Mesenchymal stem cell (in vitro differentiated cells and primary cell): Measurements from ENCODE around the gene PTGIR.

Experiments
- DNase-seq: peaks from one replicate; pipeline ENCODE4 v3.0.0-alpha.2; 2013
- H2AFZ ChIP-seq: one replicate; pipeline ENCODE4 v1.6.1; 2013; ENCODE audit warnings: low read depth, mild to moderate bottlenecking, control low read depth, inconsistent platforms, low read length, moderate library complexity
- H2AK5ac ChIP-seq: 2 replicates; pipeline ENCODE4 v1.6.1; 2013; ENCODE audit warnings: low read length, moderate library complexity, mild to moderate bottlenecking, inconsistent platforms; ENCODE audit not compliant: severe bottlenecking
- H2BK120ac ChIP-seq: one replicate; pipeline ENCODE4 v1.6.1; 2013; ENCODE audit warnings: low read depth, mild to moderate bottlenecking, inconsistent platforms, low read length, moderate library complexity
- H2BK12ac ChIP-seq, 2 experiments: one replicate each; pipeline ENCODE4 v1.6.1; 2013; ENCODE audit warnings: inconsistent platforms in 2 of 2, low read length in 2 of 2, mild to moderate bottlenecking in 2 of 2, moderate library complexity in 2 of 2, control low read depth in 1 of 2
- H2BK15ac ChIP-seq: one replicate; pipeline ENCODE4 v1.6.1; 2013; ENCODE audit warnings: mild to moderate bottlenecking, low read depth, inconsistent platforms; ENCODE audit not compliant: poor library complexity, severe bottlenecking
- H2BK5ac ChIP-seq: 2 replicates; pipeline ENCODE4 v1.6.1; 2013; ENCODE audit warnings: low read depth, mild to moderate bottlenecking, low read length, control low read depth, inconsistent platforms; ENCODE audit not compliant: poor library complexity, severe bottlenecking
- H3K14ac ChIP-seq, 2 experiments: one replicate each; pipeline ENCODE4 v1.6.1; 2013; ENCODE audit warnings: inconsistent platforms in 2 of 2, low read length in 2 of 2, control low read depth in 1 of 2, mild to moderate bottlenecking in 1 of 2, moderate library complexity in 1 of 2
- H3K18ac ChIP-seq, 2 experiments: one replicate each; pipeline ENCODE4 v1.6.1; 2013; ENCODE audit warnings: inconsistent platforms in 2 of 2, low read length in 2 of 2, control low read depth in 1 of 2, low read depth in 1 of 2, mild to moderate bottlenecking in 1 of 2
- H3K23ac ChIP-seq, 2 experiments: one replicate each; pipeline ENCODE4 v1.6.1; 2013; ENCODE audit warnings: inconsistent platforms in 2 of 2, low read length in 2 of 2, mild to moderate bottlenecking in 2 of 2, moderate library complexity in 2 of 2, control low read depth in 1 of 2
- H3K27ac ChIP-seq: 2 replicates; pipeline ENCODE4 v1.5.1; 2013; ENCODE audit warnings: mild to moderate bottlenecking, moderate library complexity, low read length, control low read depth, inconsistent platforms; ENCODE audit not compliant: poor library complexity, severe bottlenecking
- H3K27me3 ChIP-seq, 2 experiments: 2 replicates each; pipeline versions ENCODE4 v1.6.1 to v1.7.0; 2013; ENCODE audit warnings: low read length in 2 of 2, mild to moderate bottlenecking in 2 of 2, moderate library complexity in 2 of 2, control low read depth in 1 of 2, inconsistent platforms in 1 of 2; ENCODE audit not compliant: control insufficient read depth in 1 of 2, insufficient read depth in 1 of 2
- H3K36me3 ChIP-seq, 2 experiments: 2 replicates each; pipeline versions ENCODE4 v1.6.1 to v1.7.0; 2013; ENCODE audit warnings: low read length in 2 of 2, control low read depth in 1 of 2, inconsistent platforms in 1 of 2, low read depth in 1 of 2, mild to moderate bottlenecking in 1 of 2; ENCODE audit not compliant: insufficient read depth in 2 of 2, control insufficient read depth in 1 of 2
- H3K4ac ChIP-seq, 2 experiments: one replicate each; pipeline ENCODE4 v1.6.1; 2013; ENCODE audit warnings: inconsistent platforms in 2 of 2, low read length in 2 of 2, mild to moderate bottlenecking in 2 of 2, moderate library complexity in 2 of 2, control low read depth in 1 of 2, low read depth in 1 of 2
- H3K4me1 ChIP-seq: 2 replicates; pipeline ENCODE4 v1.6.1; 2013; ENCODE audit warnings: low read depth, low read length, control low read depth; ENCODE audit not compliant: control insufficient read depth, insufficient read depth
- H3K4me2 ChIP-seq: 2 replicates; pipeline ENCODE4 v1.6.1; 2013; ENCODE audit warnings: low read length, mild to moderate bottlenecking, inconsistent platforms; ENCODE audit not compliant: poor library complexity, severe bottlenecking
- H3K4me3 ChIP-seq, 2 experiments: 2 replicates each; pipeline versions ENCODE4 v1.5.1 to v1.7.0; 2013; ENCODE audit warnings: low read length in 2 of 2, mild to moderate bottlenecking in 2 of 2, control low read depth in 1 of 2, low read depth in 1 of 2; ENCODE audit not compliant: insufficient read depth in 1 of 2
- H3K79me1 ChIP-seq: replicated peaks from 2 replicates; pipeline ENCODE4 v1.6.1; 2013; ENCODE audit warnings: mild to moderate bottlenecking, control low read depth, low read length, inconsistent platforms; ENCODE audit not compliant: poor library complexity, severe bottlenecking
- H3K9ac ChIP-seq: 2 replicates; pipeline ENCODE4 v1.7.0; 2013; ENCODE audit warnings: mild to moderate bottlenecking, low read length, moderate library complexity
- H3K9me3 ChIP-seq: 2 replicates; pipeline ENCODE4 v1.7.0; 2013; ENCODE audit warnings: mild to moderate bottlenecking, low read length; ENCODE audit not compliant: control insufficient read depth
- H4K8ac ChIP-seq: one replicate; pipeline ENCODE4 v1.6.1; 2013; ENCODE audit warnings: inconsistent platforms, mild to moderate bottlenecking, low read length, moderate library complexity
- H4K91ac ChIP-seq: one replicate; pipeline ENCODE4 v1.6.1; 2013; ENCODE audit warnings: mild to moderate bottlenecking, low read length, inconsistent platforms
- WGBS: methylation state at CpG from one replicate; pipeline ENCODE4 v1.1.7; 2013; ENCODE audit warnings: mixed read lengths; 5-methylcytosine and 5-hydroxymethylcytosine counted together

The PTGIR gene

DNA sequence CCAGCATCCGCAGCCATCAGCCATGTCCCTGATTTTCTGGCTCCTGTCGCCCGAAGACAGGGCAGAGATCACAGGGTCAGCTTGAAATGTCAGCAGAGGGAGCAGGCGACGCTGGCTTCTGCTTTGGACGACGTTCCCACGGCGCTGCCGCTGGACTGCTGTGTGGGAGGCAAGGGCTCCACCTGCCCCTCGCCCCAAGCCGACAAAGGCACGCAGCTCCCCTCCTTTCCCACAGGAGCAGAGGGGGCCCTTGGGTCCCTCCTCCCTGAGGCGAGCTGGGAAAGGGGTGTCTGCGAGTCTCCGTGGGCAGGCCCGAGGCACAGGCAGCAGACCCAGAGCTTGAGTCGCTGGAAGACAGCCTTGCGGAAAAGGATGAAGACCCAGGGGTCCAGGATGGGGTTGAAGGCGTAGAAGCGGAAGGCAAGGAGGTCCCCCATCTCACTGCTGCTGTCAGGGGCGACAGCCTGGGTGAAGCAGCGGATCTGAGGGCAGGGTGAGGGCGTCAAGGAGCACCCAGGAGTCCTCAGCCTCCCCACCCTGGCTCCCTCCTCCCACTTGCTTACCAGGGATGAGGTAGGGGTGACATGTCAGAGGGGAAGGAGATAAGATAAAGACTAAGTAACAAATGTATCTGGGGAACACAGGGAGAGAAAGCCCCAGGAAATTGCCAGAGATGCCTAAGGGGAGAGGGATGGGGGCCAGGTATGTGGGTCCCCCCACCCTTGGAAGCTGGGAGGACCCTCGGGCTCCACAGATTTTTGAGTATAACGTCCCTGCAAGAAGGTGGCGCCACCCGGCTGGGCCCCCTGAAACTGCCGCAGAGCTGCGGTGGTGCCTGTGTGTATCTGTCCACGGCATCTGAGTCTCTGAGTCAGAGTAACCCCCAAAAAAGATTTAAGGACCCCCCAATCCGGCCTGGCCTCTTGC is 3.4 kb downstream of the PTGIR start:
- Histone ChIP-seq H3K18ac (peak overlapping the region; percentile 79 to 99), H3K14ac (peak overlapping the region in 1 of 2 experiments; percentile 86), H3K27ac (no peak overlapping the region), H3K9me3 (no peaks in the 10 kb centered on the region), H3K27me3 (peaks cover 0 to 19% of the 10 kb centered on the region in 2 experiments), H3K23ac (peak overlapping the region in 1 of 2 experiments; percentile 6), H2BK15ac (peak overlapping the region; percentile 94), H3K36me3 (peaks cover 0 to 5% of the 10 kb centered on the region in 2 experiments), H4K91ac (peak overlapping the region; percentile 97), H2BK120ac (peak overlapping the region; percentile 92), H3K4me1 (peaks cover 12% of the 10 kb centered on the region), H2AFZ (no peak overlapping the region), H2BK12ac (peak overlapping the region; percentile 99 to 100), H3K4me2 (no peak overlapping the region), H3K4ac (peak overlapping the region; percentile 76 to 92), H2BK5ac (no peak overlapping the region), H3K9ac (peak overlapping the region; percentile 60), H4K8ac (peak overlapping the region; percentile 92), H2AK5ac (no peak overlapping the region), H3K4me3 (peak overlapping the region in 1 of 2 experiments; percentile 16), H3K79me1 (no peaks in the 10 kb centered on the region)
- DNase-seq = no peak
- 53% methylated on average over 30 of the region's 32 CpGs for WGBS

DNA sequence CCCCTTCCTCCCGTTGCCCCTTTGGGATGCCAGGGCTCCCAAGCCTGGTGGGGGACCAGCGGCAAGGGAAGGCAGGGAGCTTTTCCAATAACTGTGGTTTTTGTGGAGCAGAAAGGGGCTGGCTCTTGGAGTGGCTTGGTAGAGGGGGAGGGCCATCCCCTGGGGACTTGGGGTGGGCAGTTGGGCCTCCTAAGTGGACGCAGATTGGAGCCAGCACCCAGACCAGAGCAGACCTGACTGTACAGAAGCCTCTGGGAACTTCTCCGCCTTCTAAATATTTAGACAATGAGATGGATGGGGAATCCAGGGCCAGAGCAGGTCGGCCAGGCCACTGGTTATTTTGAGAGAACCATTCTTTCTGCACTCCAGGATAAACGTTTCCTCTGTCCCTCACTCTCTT is 4.2 kb downstream of the PTGIR start:
- Histone ChIP-seq H3K4me1 (peaks cover 12% of the 10 kb centered on the region), H2BK12ac (peak overlapping the region; percentile 17 to 100), H2BK5ac (no peak overlapping the region), H2AK5ac (no peak overlapping the region), H4K8ac (peak overlapping the region; percentile 92), H3K9me3 (no peaks in the 10 kb centered on the region), H3K4ac (peak overlapping the region in 1 of 2 experiments; percentile 92), H3K4me3 (no peak overlapping the region), H3K27me3 (peaks cover 0 to 19% of the 10 kb centered on the region in 2 experiments), H3K36me3 (peaks cover 0 to 5% of the 10 kb centered on the region in 2 experiments), H3K4me2 (no peak overlapping the region), H3K79me1 (no peaks in the 10 kb centered on the region), H2AFZ (no peak overlapping the region), H3K27ac (no peak overlapping the region), H3K14ac (no peak overlapping the region), H2BK15ac (peak overlapping the region; percentile 6), H3K18ac (peak overlapping the region; percentile 50 to 79), H3K9ac (peak overlapping the region; percentile 29), H4K91ac (no peak overlapping the region), H2BK120ac (no peak overlapping the region), H3K23ac (no peak overlapping the region)
- peak; percentile 92 for DNase-seq
- WGBS = 23% methylated on average over 6 of the region's 6 CpGs

DNA sequence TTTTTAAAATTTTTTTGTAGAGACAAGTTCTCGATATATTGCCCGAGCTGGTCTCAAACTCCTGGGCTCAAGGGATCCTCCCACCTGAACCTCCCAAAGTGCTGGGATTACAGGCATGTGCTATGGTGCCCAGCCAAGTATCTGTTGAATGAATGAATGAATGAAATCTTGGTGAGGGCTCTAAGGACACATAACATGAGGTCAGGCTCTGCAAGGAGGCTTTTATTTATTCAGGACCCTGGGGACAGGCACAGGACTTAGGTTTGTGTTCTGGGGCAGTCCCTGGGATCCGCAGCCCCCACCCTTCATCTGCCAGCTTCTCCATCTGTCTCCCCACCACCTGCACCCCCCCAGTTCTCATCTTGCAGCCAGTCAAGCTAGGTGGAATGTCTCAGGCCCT is 4.6 kb downstream of the PTGIR start:
- H3K4me2 ChIP-seq = no peak overlapping the region

DNA sequence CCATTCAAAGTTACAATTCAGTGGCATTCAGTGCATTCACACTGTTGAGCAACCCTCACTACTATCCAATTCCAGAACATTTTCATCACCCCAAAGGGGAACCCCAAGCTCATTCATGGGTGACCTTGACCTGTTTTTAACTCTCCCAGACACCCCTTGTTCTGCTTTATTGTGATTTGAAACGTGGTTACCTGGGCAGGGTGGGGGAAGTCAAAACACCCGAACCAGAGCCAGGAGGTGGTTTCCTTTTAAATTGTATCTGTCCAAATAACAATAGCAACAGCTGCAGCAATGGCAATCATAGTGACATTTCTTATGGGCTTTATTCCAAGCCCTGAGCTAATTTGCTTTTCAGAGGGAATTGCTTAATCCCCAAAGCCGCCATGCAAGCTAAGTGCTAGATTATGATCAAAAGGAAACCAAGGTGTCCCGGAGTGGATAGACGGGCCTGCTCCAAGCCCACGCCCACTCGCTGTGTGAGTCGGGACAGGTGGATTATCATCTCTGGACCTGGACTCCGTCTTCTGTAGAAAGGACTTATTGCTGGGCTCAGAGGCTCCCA is 6.1 kb downstream of the PTGIR start:
- Histone ChIP-seq H2AFZ (no peak overlapping the region), H2BK5ac (no peak overlapping the region), H3K27me3 (peaks cover 0 to 19% of the 10 kb centered on the region in 2 experiments), H3K4me3 (peak overlapping the region in 1 of 2 experiments; percentile 29), H3K14ac (no peak overlapping the region), H2AK5ac (no peak overlapping the region), H3K18ac (no peak overlapping the region), H2BK12ac (no peak overlapping the region), H2BK15ac (peak overlapping the region; percentile 38), H3K36me3 (peaks cover 0 to 5% of the 10 kb centered on the region in 2 experiments), H3K4ac (no peak overlapping the region), H3K79me1 (no peaks in the 10 kb centered on the region), H3K9ac (no peak overlapping the region), H2BK120ac (no peak overlapping the region), H3K4me1 (peaks cover 6% of the 10 kb centered on the region), H3K4me2 (no peak overlapping the region), H4K8ac (no peak overlapping the region), H3K27ac (no peak overlapping the region), H4K91ac (no peak overlapping the region), H3K23ac (no peak overlapping the region), H3K9me3 (no peaks in the 10 kb centered on the region)
- DNase-seq = no peak
- WGBS = 88% methylated on average over 9 of the region's 9 CpGs

More for the DNA sequence above, 4.6 kb downstream of the PTGIR start:
- Histone ChIP-seq H3K18ac (peak overlapping the region; percentile 7 to 50), H2AFZ (no peak overlapping the region), H2AK5ac (no peak overlapping the region), H3K23ac (no peak overlapping the region), H4K8ac (peak overlapping the region; percentile 14), H3K27me3 (peaks cover 0 to 19% of the 10 kb centered on the region in 2 experiments), H3K4me1 (peaks cover 12% of the 10 kb centered on the region), H3K9me3 (no peaks in the 10 kb centered on the region), H3K14ac (no peak overlapping the region), H4K91ac (peak overlapping the region; percentile 67), H2BK5ac (no peak overlapping the region), H2BK15ac (no peak overlapping the region), H3K36me3 (peaks cover 0 to 5% of the 10 kb centered on the region in 2 experiments), H2BK120ac (peak overlapping the region; percentile 45), H3K79me1 (no peaks in the 10 kb centered on the region), H3K4ac (peak overlapping the region; percentile 2 to 47), H3K4me3 (no peak overlapping the region), H3K9ac (no peak overlapping the region), H3K27ac (no peak overlapping the region), H2BK12ac (peak overlapping the region; percentile 17 to 69)
- no peak for DNase-seq
- WGBS = 84% methylated on average over 3 of the region's 3 CpGs
